ENCODE measurements around the gene TM9SF3. TPM values are rescaled to one million over a fixed set of nuclear protein-coding genes. Genes with fewer than 3 reads are reported as not detected.
"Not testable (repeated sequence)": the region's sequence is repeated elsewhere in the genome, so short reads cannot be mapped to it uniquely, and the experiment has no call there.

Gene TM9SF3
- total and polyA plus RNA-seq, 2 donors, result 41.0 to 47.5 TPM

GRCh38 chr10:96560966-96561887, 25.6 kb downstream of the TM9SF3 start:
- WGBS, result 97% methylated on average over 3 of the region's 3 CpGs
- Histone ChIP-seq H3K36me3 (ENCODE audit: control insufficient read depth in 2 of 2, insufficient read depth in 2 of 2, low read length in 1 of 2) (peaks cover 29 to 67% of the 10 kb centered on the region in 2 donors), H3K9me3 (ENCODE audit: control insufficient read depth in 2 of 2, insufficient read depth in 1 of 2, low read length in 1 of 2) (no peaks in the 10 kb centered on the region), H3K27ac (ENCODE audit: low read depth in 1 of 2, low read length in 1 of 2) (no peak overlapping the region), H3K27me3 (ENCODE audit: control insufficient read depth in 2 of 2, insufficient read depth in 1 of 2, low read length in 1 of 2) (no peaks in the 10 kb centered on the region), H3K4me1 (ENCODE audit: control insufficient read depth in 2 of 2, insufficient read depth in 2 of 2, low read length in 2 of 2) (no peaks in the 10 kb centered on the region), H3K4me3 (ENCODE audit: low read length in 2 of 2) (no peak overlapping the region)
- no peak for DNase-seq (ENCODE audit: low read depth in 6 of 9, low spot score in 9 of 9)

GRCh38 chr10:96560489-96560888, 26.3 kb downstream of the TM9SF3 start:
- no peak overlapping the region for H3K27ac ChIP-seq (ENCODE audit: low read depth in 1 of 2, low read length in 1 of 2)
- peaks cover 29 to 67% of the 10 kb centered on the region in 2 donors for H3K36me3 ChIP-seq (ENCODE audit: control insufficient read depth in 2 of 2, insufficient read depth in 2 of 2, low read length in 1 of 2)
- no peak overlapping the region for H3K4me3 ChIP-seq (ENCODE audit: low read length in 2 of 2)
- H3K9me3 ChIP-seq (ENCODE audit: control insufficient read depth in 2 of 2, insufficient read depth in 1 of 2, low read length in 1 of 2), result no peaks in the 10 kb centered on the region
- WGBS, result 97% methylated on average over 2 of the region's 2 CpGs
- no peak for DNase-seq (ENCODE audit: low read depth in 6 of 9, low spot score in 9 of 9)
- no peaks in the 10 kb centered on the region for H3K4me1 ChIP-seq (ENCODE audit: control insufficient read depth in 2 of 2, insufficient read depth in 2 of 2, low read length in 2 of 2)
- no peaks in the 10 kb centered on the region for H3K27me3 ChIP-seq (ENCODE audit: control insufficient read depth in 2 of 2, insufficient read depth in 1 of 2, low read length in 1 of 2)

GRCh38 chr10:96556003-96556402, 30.8 kb downstream of the TM9SF3 start:
- DNase-seq (ENCODE audit: low read depth in 6 of 9, low spot score in 9 of 9), result peak in 3 of 9 donors; percentile 1 to 10 (median 4)
- H3K4me1 ChIP-seq (ENCODE audit: control insufficient read depth in 2 of 2, insufficient read depth in 2 of 2, low read length in 2 of 2), result no peaks in the 10 kb centered on the region
- peaks cover 19 to 73% of the 10 kb centered on the region in 2 donors for H3K36me3 ChIP-seq (ENCODE audit: control insufficient read depth in 2 of 2, insufficient read depth in 2 of 2, low read length in 1 of 2)
- no peaks in the 10 kb centered on the region for H3K9me3 ChIP-seq (ENCODE audit: control insufficient read depth in 2 of 2, insufficient read depth in 1 of 2, low read length in 1 of 2)
- H3K27me3 ChIP-seq (ENCODE audit: control insufficient read depth in 2 of 2, insufficient read depth in 1 of 2, low read length in 1 of 2), result no peaks in the 10 kb centered on the region
- 97% methylated on average over 1 of the region's 1 CpG for WGBS
- no peak overlapping the region for H3K4me3 ChIP-seq (ENCODE audit: low read length in 2 of 2)
- no peak overlapping the region for H3K27ac ChIP-seq (ENCODE audit: low read depth in 1 of 2, low read length in 1 of 2)

DNA sequence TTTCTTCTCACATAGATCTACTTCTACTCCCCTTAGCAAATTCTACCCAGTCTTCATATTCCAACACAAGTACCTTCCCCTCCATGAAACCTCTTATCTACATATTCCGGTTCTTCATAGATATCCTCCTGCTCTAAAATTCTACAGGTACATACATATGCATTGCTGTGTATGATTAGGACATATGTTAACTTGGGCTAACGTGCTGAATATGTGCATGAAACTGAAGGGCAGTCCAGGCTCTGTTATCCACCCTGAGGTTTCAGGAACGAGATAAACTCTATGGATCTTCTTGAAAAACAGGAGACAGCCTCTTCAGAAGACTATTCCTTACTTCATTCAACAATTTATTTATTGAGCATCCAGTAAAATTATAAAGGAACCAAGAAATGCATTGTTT, 31.5 kb downstream of the TM9SF3 start:
- Histone ChIP-seq H3K9me3 (ENCODE audit: control insufficient read depth in 2 of 2, insufficient read depth in 1 of 2, low read length in 1 of 2) (no peaks in the 10 kb centered on the region), H3K36me3 (ENCODE audit: control insufficient read depth in 2 of 2, insufficient read depth in 2 of 2, low read length in 1 of 2) (peaks cover 18 to 69% of the 10 kb centered on the region in 2 donors), H3K4me1 (ENCODE audit: control insufficient read depth in 2 of 2, insufficient read depth in 2 of 2, low read length in 2 of 2) (no peaks in the 10 kb centered on the region), H3K27me3 (ENCODE audit: control insufficient read depth in 2 of 2, insufficient read depth in 1 of 2, low read length in 1 of 2) (no peaks in the 10 kb centered on the region), H3K4me3 (ENCODE audit: low read length in 2 of 2) (no peak overlapping the region), H3K27ac (ENCODE audit: low read depth in 1 of 2, low read length in 1 of 2) (no peak overlapping the region)
- DNase-seq (ENCODE audit: low read depth in 6 of 9, low spot score in 9 of 9), result no peak
- 98% methylated on average over 3 of the region's 3 CpGs for WGBS

- no peaks in the 10 kb centered on the region for H3K27me3 ChIP-seq (ENCODE audit: control insufficient read depth in 2 of 2, insufficient read depth in 1 of 2, low read length in 1 of 2)
- no peaks in the 10 kb centered on the region for H3K4me1 ChIP-seq (ENCODE audit: control insufficient read depth in 2 of 2, insufficient read depth in 2 of 2, low read length in 2 of 2)
- no peak overlapping the region for H3K4me3 ChIP-seq (ENCODE audit: low read length in 2 of 2)
- WGBS, result 96% methylated on average over 5 of the region's 5 CpGs
- no peaks in the 10 kb centered on the region for H3K9me3 ChIP-seq (ENCODE audit: control insufficient read depth in 2 of 2, insufficient read depth in 1 of 2, low read length in 1 of 2)
- H3K36me3 ChIP-seq (ENCODE audit: control insufficient read depth in 2 of 2, insufficient read depth in 2 of 2, low read length in 1 of 2), result peaks cover 19 to 76% of the 10 kb centered on the region in 2 donors
- no peak overlapping the region for H3K27ac ChIP-seq (ENCODE audit: low read depth in 1 of 2, low read length in 1 of 2)
- no peak for DNase-seq (ENCODE audit: low read depth in 6 of 9, low spot score in 9 of 9)
Measured at GRCh38 chr10:96548589-96548988, 38.2 kb downstream of the TM9SF3 start.

DNA sequence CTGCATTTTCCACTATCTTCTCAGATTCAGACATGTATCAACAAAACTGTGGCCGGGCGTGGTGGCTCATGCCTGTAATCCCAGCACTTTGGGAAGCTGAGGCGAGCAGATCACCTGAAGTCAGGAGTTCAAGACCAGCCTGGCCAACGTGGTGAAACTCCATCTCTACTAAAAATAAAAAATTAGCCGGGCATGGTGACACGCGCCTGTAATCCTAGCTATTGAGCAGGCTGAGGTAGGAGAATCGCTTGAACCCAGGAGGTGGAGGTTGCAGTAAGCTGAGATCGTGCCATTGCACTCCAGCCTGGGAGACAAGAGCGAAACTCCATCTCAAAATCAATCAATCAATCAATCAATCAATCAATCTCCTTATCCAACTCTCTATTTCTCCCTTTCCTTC, 41.3 kb downstream of the TM9SF3 start:
- not testable (repeated sequence) for H3K4me3 ChIP-seq (ENCODE audit: low read length in 2 of 2); DNase-seq (ENCODE audit: low read depth in 6 of 9, low spot score in 9 of 9); H3K27ac ChIP-seq (ENCODE audit: low read depth in 1 of 2, low read length in 1 of 2); H3K4me1 ChIP-seq (ENCODE audit: control insufficient read depth in 2 of 2, insufficient read depth in 2 of 2, low read length in 2 of 2); H3K9me3 ChIP-seq (ENCODE audit: control insufficient read depth in 2 of 2, insufficient read depth in 1 of 2, low read length in 1 of 2); H3K27me3 ChIP-seq (ENCODE audit: control insufficient read depth in 2 of 2, insufficient read depth in 1 of 2, low read length in 1 of 2)
- H3K36me3 ChIP-seq (ENCODE audit: control insufficient read depth in 2 of 2, insufficient read depth in 2 of 2, low read length in 1 of 2), result peaks cover 23 to 71% of the 10 kb centered on the region in 2 donors
- WGBS, result 98% methylated on average over 10 of the region's 10 CpGs

DNA sequence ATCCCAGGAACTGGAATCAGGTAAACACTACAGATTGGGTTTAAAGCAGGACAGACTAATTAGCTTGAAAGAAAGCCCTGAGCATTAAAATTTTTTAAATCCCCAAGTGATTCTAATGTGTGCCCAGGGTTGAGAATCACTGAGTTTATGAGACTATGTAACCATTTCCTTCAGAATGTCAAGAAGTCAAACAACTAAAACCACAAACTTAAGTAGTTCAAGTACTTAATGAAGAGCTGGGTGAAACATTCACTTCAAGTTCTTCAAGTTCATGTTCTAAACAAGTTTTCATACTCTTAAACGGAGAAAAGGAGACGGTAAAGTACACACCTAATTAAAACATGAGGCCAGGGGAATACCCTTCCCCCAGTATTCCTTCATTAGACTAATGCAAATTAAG, 44.9 kb downstream of the TM9SF3 start:
- peaks cover 11 to 62% of the 10 kb centered on the region in 2 donors for H3K36me3 ChIP-seq (ENCODE audit: control insufficient read depth in 2 of 2, insufficient read depth in 2 of 2, low read length in 1 of 2)
- no peak overlapping the region for H3K27ac ChIP-seq (ENCODE audit: low read depth in 1 of 2, low read length in 1 of 2)
- no peaks in the 10 kb centered on the region for H3K4me1 ChIP-seq (ENCODE audit: control insufficient read depth in 2 of 2, insufficient read depth in 2 of 2, low read length in 2 of 2)
- no peak overlapping the region for H3K4me3 ChIP-seq (ENCODE audit: low read length in 2 of 2)
- H3K27me3 ChIP-seq (ENCODE audit: control insufficient read depth in 2 of 2, insufficient read depth in 1 of 2, low read length in 1 of 2), result no peaks in the 10 kb centered on the region
- 99% methylated on average over 2 of the region's 2 CpGs for WGBS
- no peak for DNase-seq (ENCODE audit: low read depth in 6 of 9, low spot score in 9 of 9)
- no peaks in the 10 kb centered on the region for H3K9me3 ChIP-seq (ENCODE audit: control insufficient read depth in 2 of 2, insufficient read depth in 1 of 2, low read length in 1 of 2)

DNA sequence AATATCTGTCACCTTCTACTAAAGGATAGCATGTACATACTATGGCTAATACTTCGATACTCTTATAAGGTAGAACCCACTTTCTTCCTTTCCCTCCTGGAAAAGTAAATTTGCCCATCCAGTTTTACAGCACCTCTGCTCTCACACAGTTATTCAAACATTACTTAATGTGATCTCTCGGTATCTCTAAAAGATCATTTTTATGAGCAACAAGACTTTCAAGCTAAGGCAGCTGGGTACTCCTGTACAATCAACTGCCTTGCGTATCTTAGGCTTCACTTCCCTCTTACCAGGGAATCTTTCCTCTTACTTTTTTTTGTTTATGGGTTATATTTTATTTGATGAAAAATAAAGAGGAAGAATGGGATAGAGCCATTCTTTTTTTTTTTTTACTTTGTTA, 46.6 kb downstream of the TM9SF3 start:
- over 99% methylated on average over 3 of the region's 3 CpGs for WGBS

DNA sequence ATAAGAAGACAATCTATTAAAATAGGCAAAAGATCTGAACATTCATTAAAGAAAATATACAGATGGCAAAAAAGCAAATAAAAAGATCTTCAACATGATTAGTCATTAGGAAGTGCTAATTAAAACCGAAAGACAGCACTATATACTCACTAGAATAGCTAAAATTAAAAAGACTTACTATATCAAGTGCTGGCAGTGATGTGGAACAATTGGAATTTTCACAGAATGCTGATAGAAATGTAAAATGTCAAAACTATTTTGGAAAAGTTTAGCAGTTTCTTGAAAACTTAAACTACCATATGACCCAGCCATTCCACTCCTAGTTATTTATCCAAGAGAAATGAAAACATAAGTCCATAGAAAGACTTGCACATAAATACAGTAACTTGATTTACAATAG, 48.1 kb downstream of the TM9SF3 start:
- H3K36me3 ChIP-seq (ENCODE audit: control insufficient read depth in 2 of 2, insufficient read depth in 2 of 2, low read length in 1 of 2), result peaks cover 6 to 36% of the 10 kb centered on the region in 2 donors
- no peaks in the 10 kb centered on the region for H3K27me3 ChIP-seq (ENCODE audit: control insufficient read depth in 2 of 2, insufficient read depth in 1 of 2, low read length in 1 of 2)
- H3K27ac ChIP-seq (ENCODE audit: low read depth in 1 of 2, low read length in 1 of 2), result no peak overlapping the region
- H3K4me1 ChIP-seq (ENCODE audit: control insufficient read depth in 2 of 2, insufficient read depth in 2 of 2, low read length in 2 of 2), result no peaks in the 10 kb centered on the region
- no peak for DNase-seq (ENCODE audit: low read depth in 6 of 9, low spot score in 9 of 9)
- H3K9me3 ChIP-seq (ENCODE audit: control insufficient read depth in 2 of 2, insufficient read depth in 1 of 2, low read length in 1 of 2), result no peaks in the 10 kb centered on the region
- H3K4me3 ChIP-seq (ENCODE audit: low read length in 2 of 2), result no peak overlapping the region
- 99% methylated on average over 1 of the region's 1 CpG for WGBS

More for the DNA sequence above, 46.6 kb downstream of the TM9SF3 start:
- peaks cover 6 to 47% of the 10 kb centered on the region in 2 donors for H3K36me3 ChIP-seq (ENCODE audit: control insufficient read depth in 2 of 2, insufficient read depth in 2 of 2, low read length in 1 of 2)
- H3K27me3 ChIP-seq (ENCODE audit: control insufficient read depth in 2 of 2, insufficient read depth in 1 of 2, low read length in 1 of 2), result no peaks in the 10 kb centered on the region
- no peaks in the 10 kb centered on the region for H3K4me1 ChIP-seq (ENCODE audit: control insufficient read depth in 2 of 2, insufficient read depth in 2 of 2, low read length in 2 of 2)
- DNase-seq (ENCODE audit: low read depth in 6 of 9, low spot score in 9 of 9), result no peak
- no peak overlapping the region for H3K27ac ChIP-seq (ENCODE audit: low read depth in 1 of 2, low read length in 1 of 2)
- H3K4me3 ChIP-seq (ENCODE audit: low read length in 2 of 2), result no peak overlapping the region
- H3K9me3 ChIP-seq (ENCODE audit: control insufficient read depth in 2 of 2, insufficient read depth in 1 of 2, low read length in 1 of 2), result no peaks in the 10 kb centered on the region

All from thymus (tissue), 11 donors.